ENCODE data around the gene FNDC8. TPM values are rescaled to one million over a fixed set of nuclear protein-coding genes. Genes with fewer than 3 reads are reported as not detected.
"Not testable (repeated sequence)": the region's sequence is repeated elsewhere in the genome, so short reads cannot be mapped to it uniquely, and the experiment has no call there.

FNDC8 gene
- total RNA-seq, 1 experiment from 2014 or later = not detected

GRCh38 chr17:35169835-35170363 is 48.5 kb downstream of the FNDC8 start:
- DNase-seq (ENCODE audit: low read depth) = no peak

- peak; percentile 17 for DNase-seq (ENCODE audit: low read depth)
Measured at GRCh38 chr17:35170968-35171771, 49.8 kb downstream of the FNDC8 start.

GRCh38 chr17:35171834-35172233 is 50.4 kb downstream of the FNDC8 start:
- DNase-seq (ENCODE audit: low read depth) = peak; percentile 22

- DNase-seq (ENCODE audit: low read depth) = not testable (repeated sequence)
Measured at GRCh38 chr17:35172321-35172720, 50.9 kb downstream of the FNDC8 start.

- DNase-seq (ENCODE audit: low read depth) = no peak
Measured at GRCh38 chr17:35174835-35175334, 53.5 kb downstream of the FNDC8 start.

- no peak for DNase-seq (ENCODE audit: low read depth)
Measured at GRCh38 chr17:35175638-35176415, 54.4 kb downstream of the FNDC8 start.

- DNase-seq (ENCODE audit: low read depth) = no peak
Measured at GRCh38 chr17:35176897-35177296, 55.5 kb downstream of the FNDC8 start.

GRCh38 chr17:35179379-35179778 is 58.0 kb downstream of the FNDC8 start:
- DNase-seq (ENCODE audit: low read depth) = not testable (repeated sequence)

Other genes with a start within 250 kb of the FNDC8 start
- 2.1 and 3.5 TPM in 2 replicates for gene CCT6B, start 160.2 kb upstream of the FNDC8 start, total RNA-seq (2014; rRNA removed; shearing (Covaris generic))
- 26.1 and 31.5 TPM in 2 replicates for gene ZNF830, start 160.1 kb upstream of the FNDC8 start, total RNA-seq (2014; rRNA removed; shearing (Covaris generic))
- gene LIG3, start 141.1 kb upstream of the FNDC8 start, total RNA-seq (2014; rRNA removed; shearing (Covaris generic)) = 32.9 and 47.7 TPM in 2 replicates
- 16.8 and 17.0 TPM in 2 replicates for gene RFFL, start 57.9 kb upstream of the FNDC8 start, total RNA-seq (2014; rRNA removed; shearing (Covaris generic))
- 8.2 and 9.3 TPM in 2 replicates for gene RAD51D, start 1.8 kb upstream of the FNDC8 start, total RNA-seq (2014; rRNA removed; shearing (Covaris generic))
- 47.7 and 68.9 TPM in 2 replicates for gene NLE1, start 20.7 kb downstream of the FNDC8 start, total RNA-seq (2014; rRNA removed; shearing (Covaris generic))
- not detected in 2 replicates for gene UNC45B, start 26.2 kb downstream of the FNDC8 start, total RNA-seq (2014; rRNA removed; shearing (Covaris generic))
- not detected in 2 replicates for gene SLC35G3, start 72.8 kb downstream of the FNDC8 start, total RNA-seq (2014; rRNA removed; shearing (Covaris generic))
- 18.2 and 24.5 TPM in 2 replicates for gene SLFN5, start 121.5 kb downstream of the FNDC8 start, total RNA-seq (2014; rRNA removed; shearing (Covaris generic))

Measured in Daoy (cell line).